ENCODE data around the gene ZNF503. TPM values are rescaled to one million over a fixed set of nuclear protein-coding genes. Genes with fewer than 3 reads are reported as not detected.

Gene ZNF503
- total and polyA plus RNA-seq, 4 experiments from 2014 or later: 0.12 TPM; not detected in 3

- H3K27me3 Mint-ChIP-seq: peaks cover 3 to 12% of the 10 kb centered on the region in 2 donors
- ChIA-PET POLR2A (ENCODE audit: partially characterized antibody) (no interaction called here), CTCF (ENCODE audit: partially characterized antibody) (no interaction called here)
- no peak overlapping the region for H3K27ac Mint-ChIP-seq
- Histone ChIP-seq H3K4me1 (ENCODE audit: insufficient read depth, low read length) (no peaks in the 10 kb centered on the region), H3K4me3 (ENCODE audit: low read length in 2 of 2) (no peak overlapping the region), H3K27ac (ENCODE audit: low read depth, low read length) (no peak overlapping the region), H3K9me3 (ENCODE audit: control insufficient read depth in 1 of 2, low read length in 2 of 2) (no peaks in the 10 kb centered on the region), H3K27me3 (ENCODE audit: insufficient read depth, low read length) (no peaks in the 10 kb centered on the region), H3K36me3 (ENCODE audit: insufficient read depth, low read length) (no peaks in the 10 kb centered on the region)
- DNase-seq: no peak
- no peaks in the 10 kb centered on the region for H3K36me3 Mint-ChIP-seq
- intact Hi-C loops (cut with micrococcal nuclease): no loop called here
- peaks cover 3 to 18% (median 9%) of the 10 kb centered on the region in 8 donors for H3K9me3 Mint-ChIP-seq
- H3K4me1 Mint-ChIP-seq: no peaks in the 10 kb centered on the region
- no peak overlapping the region for H3K4me3 Mint-ChIP-seq
These were observed 43.4 kb downstream of the ZNF503 start for GRCh38 chr10:75358132-75358531.

GRCh38 chr10:75357500-75357899 is 44.1 kb downstream of the ZNF503 start:
- Histone ChIP-seq H3K27ac (ENCODE audit: low read depth, low read length) (no peak overlapping the region), H3K4me1 (ENCODE audit: insufficient read depth, low read length) (no peaks in the 10 kb centered on the region), H3K4me3 (ENCODE audit: low read length in 2 of 2) (no peak overlapping the region), H3K36me3 (ENCODE audit: insufficient read depth, low read length) (no peaks in the 10 kb centered on the region), H3K27me3 (ENCODE audit: insufficient read depth, low read length) (no peaks in the 10 kb centered on the region), H3K9me3 (ENCODE audit: control insufficient read depth in 1 of 2, low read length in 2 of 2) (no peaks in the 10 kb centered on the region)
- Mint-ChIP-seq H3K27ac (no peak overlapping the region), H3K4me1 (no peaks in the 10 kb centered on the region), H3K36me3 (no peaks in the 10 kb centered on the region), H3K27me3 (peaks cover 3 to 18% of the 10 kb centered on the region in 2 donors), H3K9me3 (peaks cover 3 to 18% (median 9%) of the 10 kb centered on the region in 8 donors), H3K4me3 (no peak overlapping the region)
- no peak for DNase-seq
- POLR2A ChIA-PET (ENCODE audit: partially characterized antibody): no interaction called here
- CTCF ChIA-PET (ENCODE audit: partially characterized antibody): no interaction called here
- intact Hi-C loops (cut with micrococcal nuclease): no loop called here

- Histone ChIP-seq H3K4me3 (ENCODE audit: low read length in 2 of 2) (no peak overlapping the region), H3K36me3 (ENCODE audit: insufficient read depth, low read length) (no peaks in the 10 kb centered on the region), H3K4me1 (ENCODE audit: insufficient read depth, low read length) (no peaks in the 10 kb centered on the region), H3K27ac (ENCODE audit: low read depth, low read length) (no peak overlapping the region), H3K9me3 (ENCODE audit: control insufficient read depth in 1 of 2, low read length in 2 of 2) (no peaks in the 10 kb centered on the region), H3K27me3 (ENCODE audit: insufficient read depth, low read length) (no peaks in the 10 kb centered on the region)
- no peak for DNase-seq
- intact Hi-C loops (cut with micrococcal nuclease): no loop called here
- Mint-ChIP-seq H3K27me3 (peaks cover 3 to 22% of the 10 kb centered on the region in 2 donors), H3K27ac (no peak overlapping the region), H3K36me3 (no peaks in the 10 kb centered on the region), H3K4me3 (no peak overlapping the region), H3K4me1 (no peaks in the 10 kb centered on the region), H3K9me3 (peaks cover 3 to 18% (median 9%) of the 10 kb centered on the region in 8 donors)
- POLR2A ChIA-PET (ENCODE audit: partially characterized antibody): no interaction called here
- CTCF ChIA-PET (ENCODE audit: partially characterized antibody): no interaction called here
These were observed 45.1 kb downstream of the ZNF503 start for GRCh38 chr10:75356484-75356883.

- Mint-ChIP-seq H3K36me3 (no peaks in the 10 kb centered on the region), H3K27ac (no peak overlapping the region), H3K27me3 (peaks cover 3 to 21% of the 10 kb centered on the region in 2 donors), H3K9me3 (peaks cover 3 to 18% (median 9%) of the 10 kb centered on the region in 8 donors), H3K4me3 (no peak overlapping the region), H3K4me1 (no peaks in the 10 kb centered on the region)
- Histone ChIP-seq H3K36me3 (ENCODE audit: insufficient read depth, low read length) (no peaks in the 10 kb centered on the region), H3K9me3 (ENCODE audit: control insufficient read depth in 1 of 2, low read length in 2 of 2) (no peaks in the 10 kb centered on the region), H3K4me3 (ENCODE audit: low read length in 2 of 2) (no peak overlapping the region), H3K27ac (ENCODE audit: low read depth, low read length) (no peak overlapping the region), H3K27me3 (ENCODE audit: insufficient read depth, low read length) (no peaks in the 10 kb centered on the region), H3K4me1 (ENCODE audit: insufficient read depth, low read length) (no peaks in the 10 kb centered on the region)
- ChIA-PET POLR2A (ENCODE audit: partially characterized antibody) (no interaction called here), CTCF (ENCODE audit: partially characterized antibody) (no interaction called here)
- DNase-seq: no peak
- intact Hi-C loops (cut with micrococcal nuclease): no loop called here
These were observed 45.9 kb downstream of the ZNF503 start for GRCh38 chr10:75355706-75356105.

GRCh38 chr10:75353183-75353582 is 48.4 kb downstream of the ZNF503 start:
- H3K27me3 Mint-ChIP-seq: peaks cover 4 to 15% of the 10 kb centered on the region in 2 donors
- POLR2A ChIA-PET (ENCODE audit: partially characterized antibody): no interaction called here
- H3K4me3 ChIP-seq (ENCODE audit: low read length in 2 of 2): no peak overlapping the region
- intact Hi-C loops (cut with micrococcal nuclease): no loop called here
- no peak overlapping the region for H3K27ac Mint-ChIP-seq
- no peaks in the 10 kb centered on the region for H3K4me1 ChIP-seq (ENCODE audit: insufficient read depth, low read length)
- no peaks in the 10 kb centered on the region for H3K36me3 Mint-ChIP-seq
- CTCF ChIA-PET (ENCODE audit: partially characterized antibody): no interaction called here
- no peak for DNase-seq
- H3K27me3 ChIP-seq (ENCODE audit: insufficient read depth, low read length): no peaks in the 10 kb centered on the region
- no peaks in the 10 kb centered on the region for H3K9me3 ChIP-seq (ENCODE audit: control insufficient read depth in 1 of 2, low read length in 2 of 2)
- H3K36me3 ChIP-seq (ENCODE audit: insufficient read depth, low read length): no peaks in the 10 kb centered on the region
- no peaks in the 10 kb centered on the region for H3K4me1 Mint-ChIP-seq
- H3K9me3 Mint-ChIP-seq: peaks cover 0 to 18% (median 9%) of the 10 kb centered on the region in 8 donors
- H3K4me3 Mint-ChIP-seq: no peak overlapping the region
- H3K27ac ChIP-seq (ENCODE audit: low read depth, low read length): no peak overlapping the region

GRCh38 chr10:75352650-75353049 is 48.9 kb downstream of the ZNF503 start:
- H3K36me3 Mint-ChIP-seq: no peaks in the 10 kb centered on the region
- no peak for DNase-seq
- Histone ChIP-seq H3K27me3 (ENCODE audit: insufficient read depth, low read length) (no peaks in the 10 kb centered on the region), H3K4me1 (ENCODE audit: insufficient read depth, low read length) (no peaks in the 10 kb centered on the region), H3K36me3 (ENCODE audit: insufficient read depth, low read length) (no peaks in the 10 kb centered on the region), H3K4me3 (ENCODE audit: low read length in 2 of 2) (no peak overlapping the region), H3K9me3 (ENCODE audit: control insufficient read depth in 1 of 2, low read length in 2 of 2) (no peaks in the 10 kb centered on the region), H3K27ac (ENCODE audit: low read depth, low read length) (no peak overlapping the region)
- H3K4me1 Mint-ChIP-seq: no peaks in the 10 kb centered on the region
- peaks cover 0 to 18% (median 9%) of the 10 kb centered on the region in 8 donors for H3K9me3 Mint-ChIP-seq
- POLR2A ChIA-PET (ENCODE audit: partially characterized antibody): no interaction called here
- CTCF ChIA-PET (ENCODE audit: partially characterized antibody): no interaction called here
- intact Hi-C loops (cut with micrococcal nuclease): no loop called here
- no peak overlapping the region for H3K4me3 Mint-ChIP-seq
- peaks cover 4 to 15% of the 10 kb centered on the region in 2 donors for H3K27me3 Mint-ChIP-seq
- no peak overlapping the region for H3K27ac Mint-ChIP-seq

GRCh38 chr10:75351637-75352036 is 49.9 kb downstream of the ZNF503 start:
- intact Hi-C loops (cut with micrococcal nuclease): no loop called here
- no peaks in the 10 kb centered on the region for H3K4me1 Mint-ChIP-seq
- H3K4me3 Mint-ChIP-seq: no peak overlapping the region
- H3K9me3 ChIP-seq (ENCODE audit: control insufficient read depth in 1 of 2, low read length in 2 of 2): no peaks in the 10 kb centered on the region
- peaks cover 0 to 18% (median 9%) of the 10 kb centered on the region in 8 donors for H3K9me3 Mint-ChIP-seq
- ChIA-PET POLR2A (ENCODE audit: partially characterized antibody) (no interaction called here), CTCF (ENCODE audit: partially characterized antibody) (no interaction called here)
- no peaks in the 10 kb centered on the region for H3K4me1 ChIP-seq (ENCODE audit: insufficient read depth, low read length)
- H3K36me3 Mint-ChIP-seq: no peaks in the 10 kb centered on the region
- no peak overlapping the region for H3K27ac ChIP-seq (ENCODE audit: low read depth, low read length)
- H3K4me3 ChIP-seq (ENCODE audit: low read length in 2 of 2): no peak overlapping the region
- DNase-seq: no peak
- no peaks in the 10 kb centered on the region for H3K36me3 ChIP-seq (ENCODE audit: insufficient read depth, low read length)
- no peaks in the 10 kb centered on the region for H3K27me3 ChIP-seq (ENCODE audit: insufficient read depth, low read length)
- H3K27me3 Mint-ChIP-seq: peaks cover 4 to 15% of the 10 kb centered on the region in 2 donors
- no peak overlapping the region for H3K27ac Mint-ChIP-seq

GRCh38 chr10:75350791-75351190 is 50.8 kb downstream of the ZNF503 start:
- CTCF ChIA-PET (ENCODE audit: partially characterized antibody): no interaction called here
- H3K27me3 Mint-ChIP-seq: peaks cover 4 to 15% of the 10 kb centered on the region in 2 donors
- peaks cover 0 to 13% (median 6%) of the 10 kb centered on the region in 8 donors for H3K9me3 Mint-ChIP-seq

More at GRCh38 chr10:75350791-75351190, 50.8 kb downstream of the ZNF503 start:
- Histone ChIP-seq H3K4me3 (ENCODE audit: low read length in 2 of 2) (no peak overlapping the region), H3K4me1 (ENCODE audit: insufficient read depth, low read length) (no peaks in the 10 kb centered on the region), H3K36me3 (ENCODE audit: insufficient read depth, low read length) (no peaks in the 10 kb centered on the region), H3K27ac (ENCODE audit: low read depth, low read length) (no peak overlapping the region), H3K9me3 (ENCODE audit: control insufficient read depth in 1 of 2, low read length in 2 of 2) (no peaks in the 10 kb centered on the region), H3K27me3 (ENCODE audit: insufficient read depth, low read length) (no peaks in the 10 kb centered on the region)
- Mint-ChIP-seq H3K36me3 (no peaks in the 10 kb centered on the region), H3K4me3 (no peak overlapping the region), H3K27ac (no peak overlapping the region), H3K4me1 (no peaks in the 10 kb centered on the region)
- DNase-seq: no peak
- POLR2A ChIA-PET (ENCODE audit: partially characterized antibody): no interaction called here
- intact Hi-C loops (cut with micrococcal nuclease): no loop called here
